Measurements from ENCODE around the gene ATOH8. TPM values are rescaled to one million over a fixed set of nuclear protein-coding genes. Genes with fewer than 3 reads are reported as not detected.
"Not testable (repeated sequence)": the region's sequence is repeated elsewhere in the genome, so short reads cannot be mapped to it uniquely, and the experiment has no call there.

Gene ATOH8
- total RNA-seq, 4 donors from 2014 or later = 82.8 to 260 (median 167) TPM

DNA sequence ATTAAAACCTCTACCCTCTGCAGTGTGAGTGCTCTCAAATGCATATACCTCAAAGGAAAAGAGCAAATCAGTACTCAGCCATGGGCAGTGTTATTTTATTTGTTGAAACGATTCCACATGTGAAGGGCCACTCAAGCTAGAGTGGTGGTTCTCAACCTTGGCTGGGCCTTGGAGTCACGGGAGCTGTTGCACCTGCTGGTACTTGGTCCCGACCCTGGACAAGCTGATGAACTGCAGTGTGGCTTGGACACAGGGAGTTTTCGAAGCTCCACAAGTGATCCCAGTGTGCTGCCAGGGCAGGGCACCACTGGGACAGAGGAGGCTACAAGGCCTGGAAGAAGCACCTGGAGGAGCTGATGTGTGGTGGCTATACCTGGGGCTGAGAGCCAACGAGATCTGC, 40.0 kb upstream of the ATOH8 start:
- Histone ChIP-seq H3K9me3 (no peaks in the 10 kb centered on the region), H3K4me1 (peaks cover 65 to 74% of the 10 kb centered on the region in 2 donors), H3K4me3 (replicated peaks in 1 of 3) (no peak overlapping the region), H3K27me3 (no peaks in the 10 kb centered on the region), H3K27ac (peak overlapping the region; percentile 98 to 100 (median 100)), H3K36me3 (no peaks in the 10 kb centered on the region)
- intact Hi-C loops (cut with DNase I) = no loop called here
- peak; percentile 95 to 96 for DNase-seq
- 49 to 53% methylated on average over 5 of the region's 5 CpGs for WGBS, 2 donors
- TF ChIP-seq, protein P1, sequence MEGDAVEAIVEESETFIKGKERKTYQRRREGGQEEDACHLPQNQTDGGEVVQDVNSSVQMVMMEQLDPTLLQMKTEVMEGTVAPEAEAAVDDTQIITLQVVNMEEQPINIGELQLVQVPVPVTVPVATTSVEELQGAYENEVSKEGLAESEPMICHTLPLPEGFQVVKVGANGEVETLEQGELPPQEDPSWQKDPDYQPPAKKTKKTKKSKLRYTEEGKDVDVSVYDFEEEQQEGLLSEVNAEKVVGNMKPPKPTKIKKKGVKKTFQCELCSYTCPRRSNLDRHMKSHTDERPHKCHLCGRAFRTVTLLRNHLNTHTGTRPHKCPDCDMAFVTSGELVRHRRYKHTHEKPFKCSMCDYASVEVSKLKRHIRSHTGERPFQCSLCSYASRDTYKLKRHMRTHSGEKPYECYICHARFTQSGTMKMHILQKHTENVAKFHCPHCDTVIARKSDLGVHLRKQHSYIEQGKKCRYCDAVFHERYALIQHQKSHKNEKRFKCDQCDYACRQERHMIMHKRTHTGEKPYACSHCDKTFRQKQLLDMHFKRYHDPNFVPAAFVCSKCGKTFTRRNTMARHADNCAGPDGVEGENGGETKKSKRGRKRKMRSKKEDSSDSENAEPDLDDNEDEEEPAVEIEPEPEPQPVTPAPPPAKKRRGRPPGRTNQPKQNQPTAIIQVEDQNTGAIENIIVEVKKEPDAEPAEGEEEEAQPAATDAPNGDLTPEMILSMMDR (IDR thresholded peaks at IDR 0.05) = peak in 4 of 6 experiments; percentile 16 to 50 (median 28)
- peak in 1 of 2 donors; percentile 86 for TF ChIP-seq POLR2A (IDR thresholded peaks at IDR 0.05)

DNA sequence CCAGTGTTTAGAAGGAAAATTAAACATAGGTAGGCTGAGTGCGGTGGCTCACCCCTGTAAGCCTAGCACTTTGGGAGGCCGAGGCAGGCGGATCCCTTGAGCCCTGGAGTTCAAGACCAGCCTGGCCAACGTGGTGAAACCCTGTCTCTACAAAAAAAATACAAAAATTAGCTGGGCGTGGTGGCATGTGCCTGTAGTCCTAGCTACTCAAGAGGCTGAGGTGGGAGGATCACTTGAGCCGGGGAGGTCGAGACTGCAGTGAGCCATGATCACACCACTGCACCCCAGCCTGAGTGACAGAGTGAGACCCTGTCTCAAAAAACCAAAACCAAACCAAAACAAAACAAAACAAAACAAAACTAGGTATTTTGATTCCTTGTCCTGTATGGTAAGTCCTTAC, 39.4 kb upstream of the ATOH8 start:
- intact Hi-C loops (cut with DNase I) = not testable (repeated sequence)
- 63 to 70% methylated on average over 7 of the region's 7 CpGs for WGBS, 2 donors

DNA sequence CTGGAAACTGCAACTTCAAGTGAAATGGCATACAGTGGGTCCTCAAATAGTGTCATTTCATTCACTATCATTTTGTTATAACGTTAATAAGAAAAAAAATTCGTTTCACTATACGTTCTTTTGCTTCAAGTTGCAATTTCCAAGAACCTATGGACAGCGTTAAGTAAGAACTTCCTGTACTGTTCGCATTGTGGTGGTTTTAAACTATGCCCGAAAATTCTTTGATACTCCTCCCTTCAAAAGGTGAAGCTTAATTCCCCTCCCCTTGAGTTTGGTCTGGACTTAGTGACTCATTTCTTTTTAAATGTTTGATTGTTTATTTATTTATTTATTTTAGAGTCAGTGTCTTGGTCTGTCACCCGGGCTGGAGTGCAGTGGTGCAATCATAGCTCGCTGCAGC, 39.0 kb upstream of the ATOH8 start:
- no peaks in the 10 kb centered on the region for H3K9me3 ChIP-seq
- intact Hi-C loops (cut with DNase I) = no loop called here

More for the DNA sequence above, 39.4 kb upstream of the ATOH8 start:
- H3K9me3 ChIP-seq; H3K36me3 ChIP-seq; H3K27me3 ChIP-seq; H3K4me3 ChIP-seq (replicated peaks in 1 of 3): not testable (repeated sequence)
- Histone ChIP-seq H3K4me1 (peaks cover 61 to 71% of the 10 kb centered on the region in 2 donors), H3K27ac (peak overlapping the region; percentile 98 to 100 (median 100))
- peak in 1 of 2 donors; percentile 49 for DNase-seq

DNA sequence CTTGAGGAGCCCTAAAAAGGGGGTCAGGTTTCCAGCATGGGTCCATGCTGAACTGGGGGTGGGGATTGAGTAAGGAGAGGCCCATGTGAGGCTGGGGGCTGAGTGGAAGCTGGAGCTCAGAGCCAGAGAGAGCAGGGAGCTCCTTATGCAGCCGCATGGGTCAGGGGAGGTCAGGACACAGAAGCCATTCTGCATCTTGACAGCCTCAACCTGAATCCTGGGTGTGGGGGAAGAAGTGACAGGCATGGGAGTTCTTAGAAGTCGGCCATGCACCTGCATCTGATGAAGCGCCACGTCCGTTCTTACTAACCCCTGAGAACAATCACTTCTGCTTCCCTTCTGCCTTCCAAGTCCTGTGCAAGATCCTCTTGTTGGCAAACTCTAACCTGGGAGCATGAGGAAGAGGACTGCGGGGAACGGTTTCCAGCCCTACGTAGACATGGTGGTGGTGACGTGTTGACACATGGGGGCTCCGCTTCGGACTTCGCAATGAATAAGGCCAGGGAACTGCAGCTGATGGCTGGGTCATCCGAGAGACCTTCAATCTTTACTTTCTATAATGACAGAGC, 37.4 kb upstream of the ATOH8 start:
- Histone ChIP-seq H3K4me3 (replicated peaks in 1 of 3) (no peak overlapping the region), H3K27ac (peak overlapping the region in 2 of 3 donors; percentile 100), H3K4me1 (peaks cover 46 to 58% of the 10 kb centered on the region in 2 donors), H3K27me3 (no peaks in the 10 kb centered on the region), H3K36me3 (no peaks in the 10 kb centered on the region), H3K9me3 (no peaks in the 10 kb centered on the region)
- TF ChIP-seq POLR2A (IDR thresholded peaks at IDR 0.05) = no peak
- TF ChIP-seq, protein P1 (IDR thresholded peaks at IDR 0.05) = no peak
- intact Hi-C loops (cut with DNase I) = no loop called here
- no peak for DNase-seq
- 90 to 91% methylated on average over 13 of the region's 13 CpGs for WGBS, 2 donors

More for the DNA sequence above, 39.0 kb upstream of the ATOH8 start:
- Histone ChIP-seq H3K4me3 (replicated peaks in 1 of 3) (no peak overlapping the region), H3K4me1 (peaks cover 59 to 71% of the 10 kb centered on the region in 2 donors), H3K27me3 (no peaks in the 10 kb centered on the region), H3K36me3 (no peaks in the 10 kb centered on the region), H3K27ac (peak overlapping the region; percentile 98 to 100 (median 100))
- DNase-seq = no peak
- 85 to 86% methylated on average over 8 of the region's 8 CpGs for WGBS, 2 donors
- TF ChIP-seq, protein P1 (IDR thresholded peaks at IDR 0.05) = no peak

DNA sequence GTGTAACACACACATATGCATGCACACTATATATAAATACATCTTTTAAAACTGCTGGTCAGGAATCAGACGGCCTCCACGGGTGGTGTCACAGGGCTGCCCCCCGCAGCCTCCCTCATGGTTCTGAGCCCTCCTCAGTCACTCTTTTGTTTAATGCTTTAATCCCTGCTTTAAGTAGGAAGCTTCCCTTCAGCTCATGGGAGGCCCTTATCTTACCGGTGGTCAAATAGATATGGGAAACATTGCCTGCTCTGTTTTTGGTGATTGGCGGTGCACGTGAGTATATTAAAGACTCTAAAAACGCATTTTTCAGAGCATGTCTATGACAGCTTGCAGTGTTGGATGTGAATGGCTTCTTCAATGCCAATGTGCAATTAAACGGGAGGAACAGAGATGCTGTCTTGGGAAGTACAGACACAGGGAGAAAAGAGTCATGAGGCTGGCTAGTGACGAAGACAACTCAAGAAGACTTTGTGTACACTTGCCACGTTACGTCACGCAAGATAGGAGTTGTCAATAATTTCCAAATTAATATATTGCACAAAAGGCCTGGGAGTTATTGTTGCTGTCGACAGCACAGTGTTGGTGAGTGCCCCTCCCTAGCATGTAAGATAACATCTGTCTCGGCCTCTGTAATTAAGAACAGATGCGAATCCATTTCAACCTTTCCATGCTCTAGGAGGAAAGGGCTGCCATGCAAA, 36.3 kb upstream of the ATOH8 start:
- H3K9me3 ChIP-seq = no peaks in the 10 kb centered on the region
- peaks cover 41 to 49% of the 10 kb centered on the region in 2 donors for H3K4me1 ChIP-seq
- H3K36me3 ChIP-seq = no peaks in the 10 kb centered on the region
- H3K27me3 ChIP-seq = no peaks in the 10 kb centered on the region
- TF ChIP-seq, protein P1 (IDR thresholded peaks at IDR 0.05) = no peak
- TF ChIP-seq POLR2A (IDR thresholded peaks at IDR 0.05) = no peak
- whole genome bisulfite sequencing, 2 donors = 85 to 86% methylated on average over 15 of the region's 15 CpGs
- H3K27ac ChIP-seq = no peak overlapping the region
- DNase-seq = no peak
- intact Hi-C loops (cut with DNase I) = no loop called here
- no peak overlapping the region for H3K4me3 ChIP-seq (replicated peaks in 1 of 3)

All from thyroid gland (tissue), 4 donors.